Urinary bladder (tissue), 4 donors: ENCODE results near the gene P2RX5. TPM values are rescaled to one million over a fixed set of nuclear protein-coding genes. Genes with fewer than 3 reads are reported as not detected.

Experiments
- DNase-seq: peaks from one replicate; pipeline ENCODE4 v3.0.0-alpha.2; 2015; ENCODE audit errors: extremely low spot score
- H3K27ac ChIP-seq: one replicate; pipeline ENCODE4 v1.5.1; 2013; ENCODE audit warnings: low read depth, mild to moderate bottlenecking, moderate library complexity
- H3K36me3 ChIP-seq: one replicate; pipeline ENCODE4 v1.6.1; 2013; ENCODE audit warnings: mild to moderate bottlenecking, moderate library complexity; ENCODE audit not compliant: insufficient read depth
- H3K4me1 ChIP-seq: one replicate; pipeline ENCODE4 v1.6.1; 2013; ENCODE audit warnings: mild to moderate bottlenecking, moderate library complexity; ENCODE audit not compliant: insufficient read depth
- H3K4me3 ChIP-seq: one replicate; pipeline ENCODE4 v1.5.1; 2013; ENCODE audit warnings: low read depth, low read length
- WGBS: extraction: QIAGEN DNeasy Blood & Tissue Kit; methylation state at CpG from one replicate; pipeline ENCODE4 v1.1.7; 2013; 5-methylcytosine and 5-hydroxymethylcytosine counted together
- polyA plus RNA-seq: library from polyadenylated mRNA; stranded (reverse); fragments of 200-250 nt; gene quantifications from one replicate; pipeline ENCODE4 v1.2.3, GENCODE V29; 2013
- total RNA-seq: library from RNA; depleted of rRNA; stranded (reverse); fragments of >200 nt; gene quantifications from one replicate; pipeline ENCODE4 v1.2.3, GENCODE V29; 2014
- donor health status: healthy with polysubstance abuse.
- donor health status: healthy.

P2RX5 gene
- total and polyA plus RNA-seq, 2 donors: 1.0 to 1.3 TPM

DNA sequence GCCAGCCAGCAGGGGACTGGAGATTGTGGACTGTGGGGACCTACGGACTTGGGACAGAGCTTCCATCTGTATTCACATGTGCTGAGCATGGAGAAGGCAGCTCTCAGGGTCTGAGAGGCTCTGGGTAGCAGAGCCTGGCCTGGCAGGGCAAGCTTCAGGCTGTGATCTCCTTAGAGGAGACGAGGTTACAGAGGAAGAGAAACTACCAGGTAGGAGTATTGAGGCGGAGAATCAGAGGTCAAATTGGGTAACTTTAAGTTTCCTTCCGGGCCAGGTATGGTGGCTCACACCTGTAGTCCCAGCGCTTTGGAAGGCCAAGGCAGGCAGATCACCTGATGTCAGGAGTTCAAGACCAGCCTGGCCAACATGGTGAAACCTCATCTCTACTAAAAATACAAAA lies 50.6 kb downstream of the P2RX5 start:
- Histone ChIP-seq H3K4me1 (no peaks in the 10 kb centered on the region), H3K27ac (no peak overlapping the region), H3K4me3 (no peak overlapping the region), H3K36me3 (no peaks in the 10 kb centered on the region)
- DNase-seq: no peak
- WGBS: 87% methylated on average over 5 of the region's 5 CpGs

- Histone ChIP-seq H3K4me1 (no peaks in the 10 kb centered on the region), H3K27ac (no peak overlapping the region), H3K4me3 (no peak overlapping the region), H3K36me3 (no peaks in the 10 kb centered on the region)
- no peak for DNase-seq
- WGBS: 95% methylated on average over 4 of the region's 4 CpGs
These were observed 52.0 kb downstream of the P2RX5 start for GRCh38 chr17:3643889-3644349.

DNA sequence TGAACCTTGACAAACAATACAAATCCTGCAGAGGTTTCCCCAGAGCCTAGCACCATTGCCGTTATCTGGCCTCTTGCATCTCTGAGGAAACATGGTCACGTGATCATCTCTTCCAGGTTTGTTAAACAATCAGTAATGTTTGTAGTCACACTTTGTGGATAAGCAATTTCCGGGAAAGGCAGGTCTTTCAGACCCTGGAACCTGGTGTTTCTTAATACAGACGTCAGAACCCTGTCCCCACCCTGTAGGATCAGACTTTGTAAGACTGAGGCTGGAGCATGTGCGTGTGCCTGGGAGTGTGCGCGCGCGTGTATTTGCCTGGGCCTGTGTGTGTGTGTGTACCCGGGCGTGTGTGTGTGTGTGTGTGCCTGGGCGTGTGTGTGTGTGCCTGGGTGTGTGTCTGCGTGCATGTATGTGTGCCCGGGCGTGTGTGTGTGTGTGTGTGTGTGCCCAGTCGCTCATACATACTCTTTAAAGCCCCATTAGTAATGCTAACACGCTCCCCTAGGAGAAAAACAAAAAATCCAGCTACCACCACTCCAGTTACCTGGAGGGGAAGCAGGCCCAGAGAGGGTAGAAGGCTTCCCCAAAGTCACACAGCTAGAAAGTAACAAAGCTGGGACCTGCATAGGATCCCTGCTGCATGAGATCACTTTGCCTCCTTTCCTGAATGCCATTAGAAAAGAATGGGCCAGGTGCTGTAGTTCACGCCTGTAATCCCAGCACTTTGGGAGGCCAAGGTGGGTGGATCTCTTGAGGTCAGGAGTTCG lies 54.1 kb downstream of the P2RX5 start:
- WGBS: 84% methylated on average over 19 of the region's 19 CpGs

GRCh38 chr17:3641014-3641413 lies 54.9 kb downstream of the P2RX5 start:
- DNase-seq: no peak
- H3K4me3 ChIP-seq: no peak overlapping the region
- no peaks in the 10 kb centered on the region for H3K4me1 ChIP-seq

More for the DNA sequence above, 54.1 kb downstream of the P2RX5 start:
- Histone ChIP-seq H3K27ac (no peak overlapping the region), H3K36me3 (no peaks in the 10 kb centered on the region), H3K4me1 (no peaks in the 10 kb centered on the region), H3K4me3 (no peak overlapping the region)
- no peak for DNase-seq

DNA sequence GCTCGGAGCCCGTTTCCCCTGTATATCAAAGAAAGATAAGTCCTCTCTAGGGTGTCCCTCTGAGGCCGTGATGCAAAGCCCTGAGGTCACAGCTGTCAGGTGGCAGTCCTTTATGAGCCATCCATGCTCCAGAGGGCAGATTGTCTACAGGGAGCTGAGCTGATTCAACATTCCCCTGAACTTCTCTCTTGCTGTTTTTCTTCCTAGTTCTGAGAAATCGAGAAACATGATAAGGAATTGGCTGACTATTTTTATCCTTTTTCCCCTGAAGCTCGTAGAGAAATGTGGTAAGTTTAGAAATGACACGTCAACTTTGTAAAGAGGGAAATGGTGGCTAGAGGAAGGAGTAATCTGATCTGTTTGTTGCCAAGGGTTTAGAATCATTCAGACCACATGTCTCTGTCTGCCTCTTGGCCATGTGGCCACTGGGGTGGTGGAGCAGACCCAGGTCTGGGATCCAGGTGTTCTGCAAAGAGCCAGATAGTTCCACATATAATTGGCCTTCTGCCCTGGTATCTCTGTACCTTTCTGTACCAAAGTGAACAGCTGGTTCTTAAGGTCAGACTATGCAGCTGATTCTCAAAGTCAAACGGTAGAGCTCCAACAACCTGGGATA lies 55.9 kb downstream of the P2RX5 start:
- Histone ChIP-seq H3K27ac (no peak overlapping the region), H3K36me3 (no peaks in the 10 kb centered on the region), H3K4me1 (no peaks in the 10 kb centered on the region), H3K4me3 (no peak overlapping the region)
- no peak for DNase-seq
- 53% methylated on average over 7 of the region's 7 CpGs for WGBS

More at GRCh38 chr17:3641014-3641413, 54.9 kb downstream of the P2RX5 start:
- Histone ChIP-seq H3K36me3 (no peaks in the 10 kb centered on the region), H3K27ac (no peak overlapping the region)
- 61% methylated on average over 3 of the region's 3 CpGs for WGBS

DNA sequence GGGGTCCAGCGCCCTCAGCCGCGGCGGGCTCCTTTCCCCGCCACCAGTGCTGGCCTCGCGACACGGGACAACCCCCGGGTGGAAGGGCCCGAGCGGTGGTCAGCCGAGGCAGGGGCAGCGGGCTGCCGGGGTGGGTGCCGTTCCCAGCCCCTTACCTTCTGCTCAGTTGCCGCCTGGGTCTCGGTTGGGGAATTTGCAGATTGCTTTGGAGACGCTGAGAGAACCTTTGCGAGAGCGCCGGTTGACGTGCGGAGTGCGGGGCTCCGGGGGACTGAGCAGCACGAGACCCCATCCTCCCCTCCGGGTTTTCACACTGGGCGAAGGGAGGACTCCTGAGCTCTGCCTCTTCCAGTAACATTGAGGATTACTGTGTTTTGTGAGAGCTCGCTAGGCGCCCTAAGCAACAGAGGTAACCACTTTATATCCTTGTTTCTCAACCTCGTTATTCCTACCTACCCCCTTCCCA lies 59.0 kb downstream of the P2RX5 start:
- no peak for DNase-seq
- no peaks in the 10 kb centered on the region for H3K4me1 ChIP-seq
- H3K27ac ChIP-seq: peak overlapping the region; percentile 99
- H3K4me3 ChIP-seq: peak overlapping the region; percentile 71
- no peaks in the 10 kb centered on the region for H3K36me3 ChIP-seq
- WGBS: 1% methylated on average over 31 of the region's 31 CpGs

- DNase-seq: peak; percentile 90
- H3K36me3 ChIP-seq: no peaks in the 10 kb centered on the region
- no peaks in the 10 kb centered on the region for H3K4me1 ChIP-seq
- H3K4me3 ChIP-seq: peak within 1 kb of the TSS; percentile 71
- WGBS: under 1% methylated on average over 68 of the region's 68 CpGs
- peak within 1 kb of the TSS; percentile 99 for H3K27ac ChIP-seq
These were observed 59.6 kb downstream of the P2RX5 start, which contains the start of the genes CTNS and SHPK for GRCh38 chr17:3636154-3636907. CTNS (plus strand) TSS chr17:3636760; CDS start chr17:3640207, 3,447 bp downstream. SHPK (minus strand) TSS chr17:3636250; CDS start chr17:3636219, 31 bp downstream.

- H3K4me1 ChIP-seq: no peaks in the 10 kb centered on the region
- no peaks in the 10 kb centered on the region for H3K36me3 ChIP-seq
- WGBS: 18% methylated on average over 37 of the region's 38 CpGs
- peak overlapping the region; percentile 71 for H3K4me3 ChIP-seq
- H3K27ac ChIP-seq: peak overlapping the region; percentile 49
- no peak for DNase-seq
These were observed 60.3 kb downstream of the P2RX5 start for GRCh38 chr17:3635474-3636153.

DNA sequence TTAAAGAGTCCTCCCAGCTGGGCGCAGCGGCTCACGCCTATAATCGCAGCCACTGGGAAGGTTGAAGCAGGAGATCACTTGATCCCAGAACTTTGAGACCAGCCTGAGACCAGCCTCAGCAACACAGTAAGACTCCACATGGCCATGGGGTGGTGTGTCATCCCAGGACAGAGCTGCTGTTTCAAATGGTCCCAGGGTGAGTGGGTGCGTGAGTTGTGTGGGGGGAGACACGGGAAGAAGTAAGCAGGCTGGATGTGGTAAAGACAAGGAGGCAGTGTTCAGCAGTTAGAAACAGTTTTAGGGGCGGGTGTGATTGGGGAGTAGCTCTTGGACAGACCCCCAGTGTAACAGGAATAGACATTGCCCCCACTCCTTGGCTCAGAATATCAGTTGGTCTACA lies 63.7 kb downstream of the P2RX5 start:
- 97% methylated on average over 7 of the region's 7 CpGs for WGBS
- no peak for DNase-seq
- Histone ChIP-seq H3K27ac (no peak overlapping the region), H3K4me3 (no peak overlapping the region), H3K36me3 (peaks cover 4% of the 10 kb centered on the region), H3K4me1 (no peaks in the 10 kb centered on the region)

- Histone ChIP-seq H3K4me1 (no peaks in the 10 kb centered on the region), H3K4me3 (no peak overlapping the region), H3K36me3 (peaks cover 4% of the 10 kb centered on the region), H3K27ac (no peak overlapping the region)
- 90% methylated on average over 10 of the region's 10 CpGs for WGBS
- no peak for DNase-seq
These were observed 65.2 kb downstream of the P2RX5 start for GRCh38 chr17:3630781-3631180.

DNA sequence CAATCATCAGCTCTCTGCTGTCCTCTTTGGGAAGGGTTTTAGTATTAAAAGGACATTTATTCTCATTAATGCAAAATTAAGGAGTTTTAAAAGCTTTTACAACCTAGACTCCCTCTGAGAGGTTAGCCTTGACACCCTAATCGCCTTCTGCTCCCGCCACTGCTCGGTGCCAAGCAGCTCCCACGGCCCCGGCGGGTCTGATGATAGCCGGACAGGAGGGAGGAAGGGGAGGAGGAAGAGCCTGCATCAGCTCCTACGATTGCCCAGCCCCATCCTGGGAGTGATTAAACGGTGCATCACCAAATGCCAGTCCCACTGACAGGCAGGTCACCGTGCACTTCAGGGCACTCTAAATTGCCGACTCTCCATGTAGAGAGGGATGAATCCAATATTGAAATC lies 68.2 kb downstream of the P2RX5 start:
- no peaks in the 10 kb centered on the region for H3K4me1 ChIP-seq
- WGBS: 83% methylated on average over 11 of the region's 11 CpGs
- peaks cover 6% of the 10 kb centered on the region for H3K36me3 ChIP-seq
- no peak overlapping the region for H3K27ac ChIP-seq
- no peak overlapping the region for H3K4me3 ChIP-seq
- DNase-seq: no peak

GRCh38 chr17:3626831-3627768 lies 68.9 kb downstream of the P2RX5 start:
- no peak overlapping the region for H3K27ac ChIP-seq
- peaks cover 6% of the 10 kb centered on the region for H3K36me3 ChIP-seq
- no peak for DNase-seq
- H3K4me3 ChIP-seq: no peak overlapping the region
- no peaks in the 10 kb centered on the region for H3K4me1 ChIP-seq
- 82% methylated on average over 16 of the region's 16 CpGs for WGBS
